HEK293T (cell line): ENCODE data around the gene ARHGDIG.

Experiments used
- CTCF ChIA-PET: fragments of 350-600 bp; formaldehyde crosslinking; extraction: SDS; loops from one replicate; lab custom pipeline; 2021; ENCODE audit warnings: antibody characterized with exemption, inconsistent platforms; lab: Yijun Ruan, JAX
- POLR2A ChIA-PET: fragments of 350-600 bp; formaldehyde crosslinking; extraction: SDS; loops from one replicate; lab custom pipeline; 2020; ENCODE audit warnings: antibody characterized with exemption, inconsistent platforms; lab: Yijun Ruan, JAX
- DNase-seq: peaks from one replicate; pipeline ENCODE4 v3.0.0; 2012; ENCODE audit warnings: mixed read lengths; ENCODE audit errors: extremely low spot score
- ARNT ChIP-seq: fragments of 450-650 bp; IDR thresholded peaks from 2 replicates; pipeline ENCODE4 v1.6.1; 2017; ENCODE audit warnings: mild to moderate bottlenecking
- BHLHE40 ChIP-seq: fragments of 450-650 bp; IDR thresholded peaks from 2 replicates; pipeline ENCODE4 v1.6.1; 2016; ENCODE audit warnings: mild to moderate bottlenecking, moderate library complexity, borderline replicate concordance
- CTBP1 ChIP-seq: fragments of 450-650 bp; IDR thresholded peaks from 2 replicates; pipeline ENCODE4 v1.6.1; 2016; ENCODE audit warnings: borderline replicate concordance
- ELF4 ChIP-seq: fragments of 450-650 bp; IDR thresholded peaks from 2 replicates; pipeline ENCODE4 v1.6.1; 2017; ENCODE audit warnings: antibody characterized with exemption
- FOXA1 ChIP-seq: fragments of 450-650 bp; IDR thresholded peaks from 2 replicates; pipeline ENCODE4 v1.6.1; 2016; ENCODE audit warnings: mild to moderate bottlenecking
- FOXK2 ChIP-seq: fragments of 450-650 bp; IDR thresholded peaks from 2 replicates; pipeline ENCODE4 v1.6.1; 2016; ENCODE audit warnings: mild to moderate bottlenecking
- FOXM1 ChIP-seq: fragments of 450-650 bp; IDR thresholded peaks from 2 replicates; pipeline ENCODE4 v1.6.1; 2017; ENCODE audit warnings: mild to moderate bottlenecking, borderline replicate concordance
- HDGF ChIP-seq: fragments of 450-650 bp; IDR thresholded peaks from 2 replicates; pipeline ENCODE4 v1.6.1; 2017; ENCODE audit warnings: antibody characterized with exemption, borderline replicate concordance
- L3MBTL2 ChIP-seq: fragments of 450-650 bp; conservative IDR thresholded peaks from 2 replicates; pipeline ENCODE4 v1.6.1; 2016; ENCODE audit warnings: mild to moderate bottlenecking
- LEF1 ChIP-seq: fragments of 450-650 bp; IDR thresholded peaks from 2 replicates; pipeline ENCODE4 v1.6.1; 2017; ENCODE audit warnings: mild to moderate bottlenecking, borderline replicate concordance
- NFRKB ChIP-seq: fragments of 450-650 bp; IDR thresholded peaks from 2 replicates; pipeline ENCODE4 v1.6.1; 2016; ENCODE audit warnings: mild to moderate bottlenecking, moderate library complexity
- PKNOX1 ChIP-seq: fragments of 450-650 bp; IDR thresholded peaks from 2 replicates; pipeline ENCODE4 v1.6.1; 2016
- SP1 ChIP-seq: fragments of 450-650 bp; IDR thresholded peaks from 2 replicates; pipeline ENCODE4 v1.6.1; 2017
- SUZ12 ChIP-seq: fragments of 450-650 bp; IDR thresholded peaks from 2 replicates; pipeline ENCODE4 v1.6.1; 2016; ENCODE audit warnings: mild to moderate bottlenecking
- TARDBP ChIP-seq: fragments of 450-650 bp; IDR thresholded peaks from 2 replicates; pipeline ENCODE4 v1.6.1; 2016
- ZNF384 ChIP-seq: fragments of 450-650 bp; IDR thresholded peaks from 2 replicates; pipeline ENCODE4 v1.6.1; 2016

The ARHGDIG gene

GRCh38 chr16:278863-279366 lies 1.5 kb upstream of the ARHGDIG start:
- TF ChIP-seq PKNOX1 (peak; percentile 89), NFRKB (no peak), TARDBP (no peak), ELF4 (no peak), HDGF (no peak), ZNF384 (no peak), FOXA1 (no peak), SUZ12 (no peak), FOXM1 (no peak)
- ChIA-PET POLR2A (interaction anchor here (1.1 to 2.5 kb wide), 3 partner anchors 14 to 44 kb away, joined by 3 to 11 read pairs (median 6); partner anchors contain the start of gene FAM234A), CTCF (interaction anchor here (0.6 kb wide), 1 partner anchor 58 kb away, joined by 6 read pairs; no protein-coding TSS in a partner anchor)
- DNase-seq, result no peak

GRCh38 chr16:279531-279930 lies 860 bp upstream of the ARHGDIG start:
- no peak for TF ChIP-seq SP1
- no peak for TF ChIP-seq FOXM1
- no peak for TF ChIP-seq ELF4
- TF ChIP-seq LEF1, result no peak
- TF ChIP-seq L3MBTL2, result no peak
- no peak for TF ChIP-seq HDGF
- TF ChIP-seq FOXK2, result no peak
- no peak for TF ChIP-seq FOXA1
- TF ChIP-seq PKNOX1, result no peak
- no peak for TF ChIP-seq ARNT
- TF ChIP-seq TARDBP, result no peak
- TF ChIP-seq NFRKB, result no peak
- no peak for TF ChIP-seq ZNF384
- no peak for TF ChIP-seq SUZ12
- TF ChIP-seq BHLHE40, result no peak
- TF ChIP-seq CTBP1, result no peak
- POLR2A ChIA-PET, result interaction anchor here (1.1 to 2.5 kb wide), 3 partner anchors 16 to 50 kb away, joined by 3 to 11 read pairs (median 5); partner anchors contain the start of genes FAM234A and LUC7L
- no peak for DNase-seq
- CTCF ChIA-PET, result interaction anchor here (0.6 kb wide), 1 partner anchor 58 kb away, joined by 6 read pairs; no protein-coding TSS in a partner anchor

DNA sequence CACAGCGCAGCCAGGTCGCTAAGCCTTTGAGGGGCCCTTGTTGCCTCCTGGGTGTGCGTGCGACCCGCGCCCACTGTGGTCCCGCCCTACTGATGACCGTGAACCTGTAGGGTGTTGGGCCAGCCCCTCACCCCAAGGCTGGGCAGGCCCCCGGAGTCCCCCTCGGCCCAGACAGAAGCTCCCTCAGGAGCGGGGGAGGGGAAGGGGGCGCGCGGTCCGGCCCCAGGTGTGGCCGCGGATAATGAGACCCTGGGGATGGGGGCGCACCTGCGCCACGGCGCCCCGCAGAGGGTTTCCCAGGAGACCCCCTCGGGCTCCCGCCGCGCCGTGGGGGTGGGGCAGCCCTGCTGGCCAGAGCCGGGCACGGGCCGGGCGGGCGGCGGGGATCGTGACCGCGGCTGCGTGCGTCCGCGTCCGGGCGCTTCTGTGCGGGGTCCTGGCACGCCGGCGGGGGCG lies 358 bp upstream of the ARHGDIG start:
- no peak for DNase-seq
- CTCF ChIA-PET, result no interaction called here
- POLR2A ChIA-PET, result interaction anchor here (0.5 to 2.5 kb wide), 5 partner anchors 42 to 70 kb away, joined by 3 to 11 read pairs (median 5); partner anchors contain the start of genes FAM234A and LUC7L
- TF ChIP-seq SUZ12 (no peak), FOXM1 (no peak), LEF1 (no peak), L3MBTL2 (no peak), TARDBP (no peak), BHLHE40 (no peak), ARNT (no peak), PKNOX1 (no peak), NFRKB (no peak), CTBP1 (no peak), FOXK2 (no peak)

DNA sequence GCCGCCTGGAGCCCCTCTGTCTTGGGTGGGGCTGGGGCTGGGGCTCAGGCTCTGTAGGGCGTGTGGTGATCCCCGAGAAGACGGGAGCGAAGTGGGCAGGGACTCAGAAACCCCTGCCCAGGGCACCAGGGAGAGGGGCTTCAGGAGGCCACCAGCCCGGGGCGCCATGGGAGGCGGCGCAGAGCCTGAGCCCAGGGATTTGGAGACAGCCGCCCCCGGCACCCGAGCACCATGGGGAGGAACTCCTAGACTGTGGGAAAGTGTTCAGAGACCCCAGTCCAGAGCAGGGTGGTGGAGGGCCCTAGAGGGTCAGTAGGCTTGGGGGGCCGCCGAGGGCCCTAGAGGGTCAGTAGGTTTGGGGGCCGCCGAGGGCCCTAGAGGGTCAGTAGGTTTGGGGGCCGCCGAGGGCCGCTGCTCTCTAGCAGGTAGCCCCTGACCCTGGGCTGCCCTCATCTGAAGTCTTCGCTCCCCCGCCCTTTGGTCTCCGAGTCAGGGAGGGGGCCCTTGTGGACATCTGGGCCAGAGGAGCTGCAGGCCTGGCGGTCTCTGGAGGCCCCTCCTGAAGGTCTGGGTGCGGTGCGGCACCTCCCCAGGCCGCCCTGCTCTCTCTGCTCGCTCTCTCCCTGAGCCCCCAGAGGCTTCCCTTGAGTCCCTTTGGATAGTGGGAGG lies 734 bp downstream of the ARHGDIG start:
- DNase-seq, result no peak
- POLR2A ChIA-PET, result interaction anchor here (0.5 to 2.5 kb wide), 5 partner anchors 41 to 69 kb away, joined by 3 to 11 read pairs (median 5); partner anchors contain the start of genes FAM234A and LUC7L
- CTCF ChIA-PET, result no interaction called here
- TF ChIP-seq FOXK2, result no peak
- no peak for TF ChIP-seq SP1
- no peak for TF ChIP-seq TARDBP
- TF ChIP-seq PKNOX1, result no peak
- no peak for TF ChIP-seq HDGF

- CTCF ChIA-PET, result no interaction called here
- POLR2A ChIA-PET, result no interaction called here
- DNase-seq, result no peak
- no peak for TF ChIP-seq SP1
- TF ChIP-seq HDGF, result no peak
- no peak for TF ChIP-seq TARDBP
- no peak for TF ChIP-seq SUZ12
- no peak for TF ChIP-seq ELF4
- TF ChIP-seq CTBP1, result no peak
- no peak for TF ChIP-seq LEF1
- TF ChIP-seq NFRKB, result no peak
Measured at GRCh38 chr16:281660-282255, 1.4 kb downstream of the ARHGDIG start.
